ENCODE data around the gene KMO. TPM values are rescaled to one million over a fixed set of nuclear protein-coding genes. Genes with fewer than 3 reads are reported as not detected.

The KMO gene
- total RNA-seq, 1 donor from 2014 or later = 19.0 TPM

DNA sequence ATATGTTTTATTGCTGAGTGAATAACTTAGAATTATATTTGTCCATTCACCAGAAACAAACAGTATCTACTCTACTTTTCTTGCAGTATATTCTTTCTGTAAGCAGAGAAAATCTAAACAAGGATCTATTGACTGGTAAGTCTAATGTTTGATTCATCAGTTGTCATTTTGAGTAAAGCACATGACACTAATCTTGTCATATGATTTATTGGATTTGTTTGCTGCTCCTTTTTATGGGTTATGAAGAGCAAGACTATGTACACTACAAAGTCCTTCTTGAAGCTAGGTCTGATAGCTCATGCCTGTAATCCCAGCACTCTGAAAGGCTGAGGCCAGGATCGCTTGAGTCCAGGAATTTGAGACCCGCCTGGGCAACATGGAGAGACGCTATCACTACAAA is 23.3 kb downstream of the KMO start:
- Histone ChIP-seq H3K27ac (no peak overlapping the region), H3K36me3 (no peaks in the 10 kb centered on the region), H3K9me3 (no peaks in the 10 kb centered on the region), H3K4me3 (no peak overlapping the region), H3K27me3 (no peaks in the 10 kb centered on the region), H3K4me1 (no peaks in the 10 kb centered on the region)
- ATAC-seq (no peak), DNase-seq (no peak)
- TF ChIP-seq, protein P1, sequence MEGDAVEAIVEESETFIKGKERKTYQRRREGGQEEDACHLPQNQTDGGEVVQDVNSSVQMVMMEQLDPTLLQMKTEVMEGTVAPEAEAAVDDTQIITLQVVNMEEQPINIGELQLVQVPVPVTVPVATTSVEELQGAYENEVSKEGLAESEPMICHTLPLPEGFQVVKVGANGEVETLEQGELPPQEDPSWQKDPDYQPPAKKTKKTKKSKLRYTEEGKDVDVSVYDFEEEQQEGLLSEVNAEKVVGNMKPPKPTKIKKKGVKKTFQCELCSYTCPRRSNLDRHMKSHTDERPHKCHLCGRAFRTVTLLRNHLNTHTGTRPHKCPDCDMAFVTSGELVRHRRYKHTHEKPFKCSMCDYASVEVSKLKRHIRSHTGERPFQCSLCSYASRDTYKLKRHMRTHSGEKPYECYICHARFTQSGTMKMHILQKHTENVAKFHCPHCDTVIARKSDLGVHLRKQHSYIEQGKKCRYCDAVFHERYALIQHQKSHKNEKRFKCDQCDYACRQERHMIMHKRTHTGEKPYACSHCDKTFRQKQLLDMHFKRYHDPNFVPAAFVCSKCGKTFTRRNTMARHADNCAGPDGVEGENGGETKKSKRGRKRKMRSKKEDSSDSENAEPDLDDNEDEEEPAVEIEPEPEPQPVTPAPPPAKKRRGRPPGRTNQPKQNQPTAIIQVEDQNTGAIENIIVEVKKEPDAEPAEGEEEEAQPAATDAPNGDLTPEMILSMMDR (IDR thresholded peaks at IDR 0.05) = no peak
- intact Hi-C loops (cut with DNase I) = no loop called here

DNA sequence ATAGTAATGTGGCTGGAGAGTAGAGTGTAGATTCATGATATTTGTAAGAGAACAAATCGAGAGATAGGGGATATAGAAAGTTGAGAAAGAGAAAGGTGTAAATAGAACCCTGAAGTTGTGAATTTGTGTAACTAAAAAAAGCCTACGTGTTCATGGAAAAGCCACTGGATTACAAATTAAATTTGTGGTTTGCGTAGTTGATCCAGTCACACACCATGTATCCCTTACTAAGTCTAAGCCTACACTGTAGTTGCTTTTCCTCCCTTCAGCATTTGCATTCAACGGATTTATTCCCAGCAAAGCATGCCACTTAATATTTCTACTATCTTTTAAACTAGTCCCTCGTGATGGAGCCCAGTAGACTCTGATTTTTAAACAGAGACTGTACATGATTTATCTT is 24.9 kb downstream of the KMO start:
- Histone ChIP-seq H3K4me3 (no peak overlapping the region), H3K4me1 (no peaks in the 10 kb centered on the region), H3K9me3 (no peaks in the 10 kb centered on the region), H3K36me3 (no peaks in the 10 kb centered on the region), H3K27ac (no peak overlapping the region), H3K27me3 (no peaks in the 10 kb centered on the region)
- intact Hi-C loops (cut with DNase I) = no loop called here
- TF ChIP-seq, protein P1 (IDR thresholded peaks at IDR 0.05) = no peak
- no peak for ATAC-seq
- DNase-seq = no peak

DNA sequence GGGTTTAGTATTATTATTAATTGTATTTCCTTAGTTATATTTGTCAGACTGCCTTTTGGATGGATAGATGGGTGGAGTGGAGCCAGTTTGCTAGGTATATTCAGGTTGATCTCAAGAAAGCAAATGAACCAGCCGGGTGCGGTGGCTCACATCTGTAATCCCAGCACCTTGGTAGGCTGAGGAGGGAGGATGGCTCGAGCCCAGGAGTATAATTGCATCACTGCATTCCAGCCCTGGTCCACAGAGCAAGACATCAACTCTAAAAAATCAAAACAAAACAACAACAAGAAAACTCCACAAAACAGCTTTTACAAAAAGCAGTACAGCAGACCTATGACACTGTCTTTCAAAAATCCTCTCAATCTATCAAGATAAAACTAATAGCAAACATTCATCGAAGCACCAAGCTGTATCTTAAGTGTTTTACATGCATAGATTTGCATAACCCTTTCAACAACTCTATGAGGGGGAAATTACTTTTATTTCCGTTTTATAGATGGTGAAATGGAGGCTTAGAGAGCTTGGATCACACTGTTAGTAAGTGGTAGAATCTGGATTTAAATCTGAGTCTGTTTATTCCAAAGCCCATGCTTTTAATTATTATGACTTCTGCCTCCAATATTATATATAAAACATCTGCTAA is 25.5 kb downstream of the KMO start:
- no peak for ATAC-seq
- Histone ChIP-seq H3K4me1 (no peaks in the 10 kb centered on the region), H3K36me3 (no peaks in the 10 kb centered on the region), H3K27me3 (no peaks in the 10 kb centered on the region), H3K4me3 (no peak overlapping the region), H3K9me3 (no peaks in the 10 kb centered on the region), H3K27ac (no peak overlapping the region)
- intact Hi-C loops (cut with DNase I) = no loop called here
- TF ChIP-seq, protein P1 (IDR thresholded peaks at IDR 0.05) = no peak
- no peak for DNase-seq

DNA sequence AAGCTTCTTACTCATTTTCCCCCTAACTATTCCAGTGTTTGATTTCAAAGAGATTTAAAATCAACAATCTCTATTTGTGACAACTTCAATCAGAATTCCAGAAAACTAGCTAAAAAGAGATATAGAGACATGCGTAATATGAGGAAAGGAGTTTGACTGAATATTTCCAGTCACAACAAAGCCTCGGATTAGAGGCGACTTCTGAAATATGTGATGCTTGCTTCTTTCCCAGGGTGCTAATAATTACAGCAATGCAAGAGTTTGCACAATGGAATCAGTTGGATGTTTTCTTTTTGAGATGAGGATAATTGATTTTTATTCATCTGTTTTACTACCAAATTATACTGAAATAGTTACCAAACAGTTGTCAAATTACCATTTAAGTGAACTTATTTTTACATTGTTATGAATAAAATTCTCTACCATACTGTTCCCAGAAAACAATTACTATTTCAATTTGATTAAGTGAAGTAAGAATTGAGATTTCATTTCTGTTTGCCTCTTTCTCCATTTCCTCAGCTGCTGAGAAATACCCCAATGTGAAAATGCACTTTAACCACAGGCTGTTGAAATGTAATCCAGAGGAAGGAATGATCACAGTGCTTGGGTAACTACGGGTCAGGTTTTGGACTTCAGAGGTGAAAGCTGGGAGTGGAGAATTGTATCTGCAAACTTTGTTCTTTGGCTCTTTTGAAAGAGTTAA is 28.1 kb downstream of the KMO start:
- Histone ChIP-seq H3K4me1 (no peaks in the 10 kb centered on the region), H3K27me3 (no peaks in the 10 kb centered on the region), H3K4me3 (no peak overlapping the region), H3K9me3 (no peaks in the 10 kb centered on the region), H3K27ac (no peak overlapping the region), H3K36me3 (no peaks in the 10 kb centered on the region)
- intact Hi-C loops (cut with DNase I) = no loop called here
- ATAC-seq (no peak), DNase-seq (no peak)
- TF ChIP-seq, protein P1 (IDR thresholded peaks at IDR 0.05) = no peak

DNA sequence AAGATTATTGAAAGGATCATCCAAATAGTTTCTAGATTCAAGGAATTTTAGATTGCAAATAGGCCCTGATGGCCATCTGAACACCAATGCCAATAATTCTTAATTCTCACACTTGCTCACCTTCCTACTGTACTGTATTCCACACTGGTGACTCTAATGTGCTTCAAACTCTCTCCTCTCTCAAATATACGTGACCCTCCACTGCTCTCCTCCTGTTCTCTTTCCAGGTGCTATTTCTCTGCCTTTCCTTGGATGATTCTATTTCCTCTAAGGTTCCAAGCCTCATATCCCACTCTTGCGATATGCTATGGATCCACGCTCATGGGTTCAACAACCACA is 28.6 kb downstream of the KMO start:
- H3K4me1 ChIP-seq = no peaks in the 10 kb centered on the region
- no peaks in the 10 kb centered on the region for H3K9me3 ChIP-seq
- H3K27me3 ChIP-seq = no peaks in the 10 kb centered on the region
- ATAC-seq (no peak), DNase-seq (no peak)
- TF ChIP-seq, protein P1 (IDR thresholded peaks at IDR 0.05) = no peak
- intact Hi-C loops (cut with DNase I) = no loop called here
- no peaks in the 10 kb centered on the region for H3K36me3 ChIP-seq
- no peak overlapping the region for H3K27ac ChIP-seq
- no peak overlapping the region for H3K4me3 ChIP-seq

All from upper lobe of right lung (tissue), 1 donor.